Prostate gland (tissue), 2 donors: ENCODE results near the gene MNT. TPM values are rescaled to one million over a fixed set of nuclear protein-coding genes. Genes with fewer than 3 reads are reported as not detected.
"Not testable (repeated sequence)": the region's sequence is repeated elsewhere in the genome, so short reads cannot be mapped to it uniquely, and the experiment has no call there.

Source experiments
- DNase-seq: peaks from one replicate; pipeline ENCODE4 v3.0.0-alpha.2; 2019; ENCODE audit warnings: low spot score
- H3K27ac ChIP-seq, 2 donors: fragments of 200-600 bp; sonication (generic); 2 replicates each; pipeline ENCODE4 v1.5.1; 2017 to 2019
- H3K27me3 ChIP-seq: fragments of 200-600 bp; sonication (generic); replicated peaks from 2 replicates; pipeline ENCODE4 v1.5.1; 2019; ENCODE audit not compliant: insufficient read depth
- H3K36me3 ChIP-seq, 2 donors: fragments of 200-600 bp; sonication (generic); 1 replicate in 1 of 2; 2 replicates in 1 of 2; pipeline versions ENCODE4 v1.5.1 to v1.8.1; 2017 to 2019
- H3K4me1 ChIP-seq: fragments of 200-600 bp; sonication (generic); replicated peaks from 2 replicates; pipeline ENCODE4 v1.5.1; 2019
- H3K4me3 ChIP-seq, 2 donors: fragments of 200-600 bp; sonication (generic); 2 replicates each; pipeline ENCODE4 v1.5.1; 2017 to 2019
- H3K9me3 ChIP-seq: fragments of 200-600 bp; sonication (generic); 2 replicates; pipeline ENCODE4 v1.5.1; 2017
- CTCF ChIP-seq, 4 experiments: fragments of 200-600 bp in 2 of 4; fragments of 450-650 bp in 2 of 4; sonication (generic) in 2 of 4; IDR thresholded peaks; 1 replicate in 3 of 4; 2 replicates in 1 of 4; pipeline ENCODE4 v1.5.1; 2016 to 2019; ENCODE audit warnings: antibody characterized with exemption in 4 of 4, mild to moderate bottlenecking in 2 of 4, moderate library complexity in 2 of 4
- POLR2A ChIP-seq: fragments of 450-650 bp; IDR thresholded peaks from one replicate; pipeline ENCODE4 v1.6.1; 2016; ENCODE audit warnings: antibody characterized with exemption, mild to moderate bottlenecking
- POLR2AphosphoS5 ChIP-seq: sonication (generic); formaldehyde crosslinking; IDR thresholded peaks from one replicate; pipeline ENCODE4 v1.6.1; 2017; ENCODE audit warnings: antibody characterized with exemption
- WGBS: methylation state at CpG from one replicate; pipeline ENCODE4 v1.1.5; 2018; 5-methylcytosine and 5-hydroxymethylcytosine counted together
- intact Hi-C: fragments of 100-400 bp; cut with DNase I; formaldehyde crosslinking; loops from one replicate; pipeline ENCODE4 v1.14.2; 2022
- total RNA-seq, 2 donors: library from RNA; depleted of rRNA; stranded (reverse); fragments of >200 nt; gene quantifications; one replicate each; pipeline ENCODE4 v1.1.0, GENCODE V29; 2016

MNT gene, protein sequence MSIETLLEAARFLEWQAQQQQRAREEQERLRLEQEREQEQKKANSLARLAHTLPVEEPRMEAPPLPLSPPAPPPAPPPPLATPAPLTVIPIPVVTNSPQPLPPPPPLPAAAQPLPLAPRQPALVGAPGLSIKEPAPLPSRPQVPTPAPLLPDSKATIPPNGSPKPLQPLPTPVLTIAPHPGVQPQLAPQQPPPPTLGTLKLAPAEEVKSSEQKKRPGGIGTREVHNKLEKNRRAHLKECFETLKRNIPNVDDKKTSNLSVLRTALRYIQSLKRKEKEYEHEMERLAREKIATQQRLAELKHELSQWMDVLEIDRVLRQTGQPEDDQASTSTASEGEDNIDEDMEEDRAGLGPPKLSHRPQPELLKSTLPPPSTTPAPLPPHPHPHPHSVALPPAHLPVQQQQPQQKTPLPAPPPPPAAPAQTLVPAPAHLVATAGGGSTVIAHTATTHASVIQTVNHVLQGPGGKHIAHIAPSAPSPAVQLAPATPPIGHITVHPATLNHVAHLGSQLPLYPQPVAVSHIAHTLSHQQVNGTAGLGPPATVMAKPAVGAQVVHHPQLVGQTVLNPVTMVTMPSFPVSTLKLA
- total RNA-seq = 10 to 100 TPM; 14.8 to 32.0 TPM

DNA sequence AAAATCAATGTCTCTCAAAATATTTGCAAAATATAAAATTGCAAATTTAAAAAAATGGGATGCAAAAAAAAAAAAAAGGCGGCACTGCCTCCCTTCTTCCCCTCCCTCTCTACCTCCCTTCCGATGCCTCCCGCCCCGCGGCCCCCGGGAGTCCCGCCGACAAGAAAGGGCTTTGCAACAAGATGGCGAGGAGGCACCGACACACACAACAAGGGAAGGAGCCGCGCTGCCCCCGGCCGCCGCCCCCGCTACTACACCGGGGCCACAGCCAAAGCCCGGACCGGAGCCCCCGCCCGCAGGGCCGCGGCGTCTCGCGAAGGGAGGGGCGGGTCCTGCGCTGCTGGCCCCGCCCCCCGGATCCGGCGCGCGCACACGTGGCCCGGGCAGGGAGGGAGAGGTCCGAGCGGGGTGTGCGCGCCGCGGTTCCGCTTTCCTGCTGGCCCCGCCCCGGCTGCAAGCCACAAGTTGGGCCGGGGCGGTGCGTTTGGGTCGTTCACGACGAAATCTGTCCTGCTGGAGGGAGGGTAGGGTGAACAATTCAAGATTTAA lies at the start of gene MNT:
MNT (minus strand) TSS at position 184 of the 549 bp plus-strand sequence. CDS start 348 bp downstream, outside the sequence.
- no peaks in the 10 kb centered on the region for H3K36me3 ChIP-seq
- peaks cover 31% of the 10 kb centered on the region for H3K4me1 ChIP-seq
- TF ChIP-seq CTCF (IDR thresholded peaks at IDR 0.05) (peak in 2 of 4 experiments; percentile 34 to 47), POLR2A (peak; percentile 91), POLR2AphosphoS5 (peak; percentile 86)
- no peaks in the 10 kb centered on the region for H3K27me3 ChIP-seq
- H3K4me3 ChIP-seq = peak within 1 kb of the TSS; percentile 92 to 94
- H3K27ac ChIP-seq = peak within 1 kb of the TSS; percentile 97 to 99
- under 1% methylated on average over 38 of the region's 51 CpGs for WGBS
- intact Hi-C loops = no loop called here
- peak; percentile 94 for DNase-seq
- no peaks in the 10 kb centered on the region for H3K9me3 ChIP-seq

GRCh38 chr17:2450016-2450650 lies 49.3 kb upstream of the MNT start:
- H3K4me1 ChIP-seq = no peaks in the 10 kb centered on the region
- no peaks in the 10 kb centered on the region for H3K36me3 ChIP-seq
- no peaks in the 10 kb centered on the region for H3K9me3 ChIP-seq
- no peak for TF ChIP-seq POLR2AphosphoS5
- no peak overlapping the region for H3K27ac ChIP-seq
- no peaks in the 10 kb centered on the region for H3K27me3 ChIP-seq
- DNase-seq = no peak
- intact Hi-C loops = no loop called here
- no peak overlapping the region for H3K4me3 ChIP-seq
- 72% methylated on average over 5 of the region's 5 CpGs for WGBS

GRCh38 chr17:2449486-2449885 lies 48.6 kb upstream of the MNT start:
- Histone ChIP-seq H3K4me3 (no peak overlapping the region), H3K9me3 (no peaks in the 10 kb centered on the region), H3K27me3 (no peaks in the 10 kb centered on the region), H3K4me1 (no peaks in the 10 kb centered on the region), H3K36me3 (no peaks in the 10 kb centered on the region), H3K27ac (no peak overlapping the region)
- TF ChIP-seq CTCF (IDR thresholded peaks at IDR 0.05) (no peak), POLR2A (no peak), POLR2AphosphoS5 (no peak)
- WGBS = 83% methylated on average over 2 of the region's 2 CpGs
- intact Hi-C loops = no loop called here
- DNase-seq = no peak

DNA sequence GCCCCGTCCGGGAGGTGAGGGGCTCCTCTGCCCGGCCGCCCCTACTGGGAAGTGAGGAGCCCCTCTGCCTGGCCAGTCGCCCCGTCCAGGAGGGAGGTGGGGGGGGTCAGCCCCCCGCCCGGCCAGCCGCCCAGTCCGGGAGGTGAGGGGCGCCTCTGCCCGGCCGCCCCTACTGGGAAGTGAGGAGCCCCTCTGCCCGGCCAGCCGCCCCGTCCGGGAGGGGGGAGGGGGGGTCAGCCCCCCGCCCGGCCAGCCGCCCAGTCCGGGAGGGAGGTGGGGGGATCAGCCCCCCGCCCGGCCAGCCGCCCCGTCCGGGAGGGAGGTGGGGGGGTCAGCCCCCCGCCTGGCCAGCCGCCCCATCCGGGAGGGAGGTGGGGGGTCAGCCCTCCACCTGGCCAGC lies 46.6 kb upstream of the MNT start:
- intact Hi-C loops, H3K4me3 ChIP-seq, H3K36me3 ChIP-seq, H3K9me3 ChIP-seq, H3K4me1 ChIP-seq, H3K27ac ChIP-seq, H3K27me3 ChIP-seq, DNase-seq: not testable (repeated sequence)
- WGBS = no CpG with 5 or more reads among the region's 29 CpGs

GRCh38 chr17:2445638-2446037 lies 44.8 kb upstream of the MNT start:
- no peak for DNase-seq
- Histone ChIP-seq H3K36me3 (no peaks in the 10 kb centered on the region), H3K27me3 (no peaks in the 10 kb centered on the region), H3K4me1 (no peaks in the 10 kb centered on the region), H3K9me3 (no peaks in the 10 kb centered on the region), H3K27ac (no peak overlapping the region), H3K4me3 (no peak overlapping the region)
- WGBS = 97% methylated on average over 1 of the region's 1 CpG
- intact Hi-C loops = no loop called here
- TF ChIP-seq POLR2AphosphoS5 (no peak), CTCF (IDR thresholded peaks at IDR 0.05) (no peak), POLR2A (no peak)
